H1 (cell line): ENCODE results near the gene STK39. TPM values are rescaled to one million over a fixed set of nuclear protein-coding genes. Genes with fewer than 3 reads are reported as not detected.

Source experiments
- BACH1 ChIP-seq: IDR thresholded peaks from 2 replicates; pipeline ENCODE4 v1.6.1; 2012; ENCODE audit warnings: low read length, improper control_type of control experiment
- CBX5 ChIP-seq: fragments of 300-800, 300-1000 bp; sonication (generic); IDR thresholded peaks from 2 replicates; pipeline ENCODE4 v1.7.1; 2016; ENCODE audit warnings: antibody characterized with exemption, low read length, low read depth
- CHD1 ChIP-seq: IDR thresholded peaks from 2 replicates; pipeline ENCODE4 v1.6.1; 2012; ENCODE audit warnings: low read depth, low read length, improper control_type of control experiment
- HDAC6 ChIP-seq: IDR thresholded peaks from one replicate; pipeline ENCODE4 v1.7.1; 2012; ENCODE audit warnings: low read depth, mild to moderate bottlenecking, inconsistent platforms, low read length, moderate library complexity
- KDM1A ChIP-seq: fragments of 200-600, 300-600 bp; sonication (generic); IDR thresholded peaks from 2 replicates; pipeline ENCODE4 v1.7.1; 2016; ENCODE audit warnings: mild to moderate bottlenecking, low read length, borderline replicate concordance
- KDM4A ChIP-seq: IDR thresholded peaks from one replicate; pipeline ENCODE4 v1.7.1; 2012; ENCODE audit warnings: low read depth, mild to moderate bottlenecking, moderate library complexity, low read length, inconsistent platforms; ENCODE audit not compliant: severe bottlenecking
- KDM5A ChIP-seq: fragments of 200-600 bp; IDR thresholded peaks from 2 replicates; pipeline ENCODE4 v1.7.1; 2012; ENCODE audit warnings: mild to moderate bottlenecking, low read length, inconsistent platforms, mixed read lengths
- MAFK ChIP-seq: IDR thresholded peaks from 2 replicates; pipeline ENCODE4 v1.6.1; 2012; ENCODE audit warnings: low read depth, mild to moderate bottlenecking, improper control_type of control experiment, low read length
- POU5F1 ChIP-seq: IDR thresholded peaks from 2 replicates; pipeline ENCODE4 v1.6.1; 2011; ENCODE audit warnings: low read depth, mild to moderate bottlenecking, low read length, moderate library complexity
- SP1 ChIP-seq: IDR thresholded peaks from 2 replicates; pipeline ENCODE4 v1.6.1; 2011; ENCODE audit warnings: low read depth, low read length
- TAF1 ChIP-seq: IDR thresholded peaks from 2 replicates; pipeline ENCODE4 v1.6.1; 2011; ENCODE audit warnings: mild to moderate bottlenecking, low read depth, low read length
- TBP ChIP-seq: IDR thresholded peaks from 2 replicates; pipeline ENCODE4 v1.6.1; 2011; ENCODE audit warnings: low read depth, low read length, improper control_type of control experiment
- TCF12 ChIP-seq: IDR thresholded peaks from 2 replicates; pipeline ENCODE4 v1.6.1; 2011; ENCODE audit warnings: low read depth, mild to moderate bottlenecking, low read length
- polyA plus RNA-seq, 7 experiments: library from polyadenylated mRNA; depleted of rRNA in 3 of 7; stranded (reverse) in 5 of 7; unstranded in 2 of 7; fragments of >200 nt in 5 of 7; fragments of 200-250 nt in 2 of 7; gene quantifications; 1 replicate in 5 of 7; 2 replicates in 1 of 7; 4 replicates in 1 of 7; pipeline versions ENCODE4 v1.2.1 to v1.2.3, GENCODE V29; 2011 to 2013; ENCODE audit warnings: missing spikeins in 2 of 7, mixed read lengths in 2 of 7
- total RNA-seq: library from RNA; stranded (reverse); fragmentation: NEBNext Ultra II Directional; extraction: Animal tissue kit (Norgen Biotek cat#: 25700); gene quantifications from 2 replicates; pipeline ENCODE4 v1.2.1, GENCODE V29; 2021
- TF ChIP-seq, protein P1 (sequence below): fragments of 300-600 bp; sonication (generic); IDR thresholded peaks from 2 replicates; pipeline ENCODE4 v1.7.1; 2012; ENCODE audit warnings: low read length, moderate library complexity, mild to moderate bottlenecking, inconsistent platforms; ENCODE audit not compliant: insufficient replicate concordance

The STK39 gene
- total and polyA plus RNA-seq, 2 of the 8 experiments (the other 6 are each of a cell fraction or from before 2014, with no cell fraction given), result 13.7 to 23.8 TPM

DNA sequence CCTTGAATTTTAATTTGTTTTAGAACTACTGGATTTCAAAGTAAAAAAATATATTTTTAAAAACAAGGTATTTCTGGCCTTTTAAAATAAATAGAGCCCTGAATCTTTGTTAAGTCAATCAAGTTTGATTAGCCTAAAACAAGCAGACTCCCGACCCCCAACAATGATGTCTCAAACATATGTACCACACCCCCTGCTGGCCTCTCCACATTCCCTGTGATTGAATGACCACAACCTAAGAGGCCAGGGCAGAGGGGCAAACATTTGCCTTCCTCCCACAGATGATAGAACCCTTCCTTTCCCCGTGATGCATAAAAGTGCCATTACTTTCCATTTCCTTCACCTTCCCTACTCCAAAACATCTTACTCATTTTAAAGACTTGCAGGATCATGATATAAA is 130.9 kb downstream of the STK39 start (continued):
- TF ChIP-seq KDM5A, result no peak
- no peak for TF ChIP-seq MAFK
- TF ChIP-seq TAF1, result no peak
- TF ChIP-seq, protein P1, sequence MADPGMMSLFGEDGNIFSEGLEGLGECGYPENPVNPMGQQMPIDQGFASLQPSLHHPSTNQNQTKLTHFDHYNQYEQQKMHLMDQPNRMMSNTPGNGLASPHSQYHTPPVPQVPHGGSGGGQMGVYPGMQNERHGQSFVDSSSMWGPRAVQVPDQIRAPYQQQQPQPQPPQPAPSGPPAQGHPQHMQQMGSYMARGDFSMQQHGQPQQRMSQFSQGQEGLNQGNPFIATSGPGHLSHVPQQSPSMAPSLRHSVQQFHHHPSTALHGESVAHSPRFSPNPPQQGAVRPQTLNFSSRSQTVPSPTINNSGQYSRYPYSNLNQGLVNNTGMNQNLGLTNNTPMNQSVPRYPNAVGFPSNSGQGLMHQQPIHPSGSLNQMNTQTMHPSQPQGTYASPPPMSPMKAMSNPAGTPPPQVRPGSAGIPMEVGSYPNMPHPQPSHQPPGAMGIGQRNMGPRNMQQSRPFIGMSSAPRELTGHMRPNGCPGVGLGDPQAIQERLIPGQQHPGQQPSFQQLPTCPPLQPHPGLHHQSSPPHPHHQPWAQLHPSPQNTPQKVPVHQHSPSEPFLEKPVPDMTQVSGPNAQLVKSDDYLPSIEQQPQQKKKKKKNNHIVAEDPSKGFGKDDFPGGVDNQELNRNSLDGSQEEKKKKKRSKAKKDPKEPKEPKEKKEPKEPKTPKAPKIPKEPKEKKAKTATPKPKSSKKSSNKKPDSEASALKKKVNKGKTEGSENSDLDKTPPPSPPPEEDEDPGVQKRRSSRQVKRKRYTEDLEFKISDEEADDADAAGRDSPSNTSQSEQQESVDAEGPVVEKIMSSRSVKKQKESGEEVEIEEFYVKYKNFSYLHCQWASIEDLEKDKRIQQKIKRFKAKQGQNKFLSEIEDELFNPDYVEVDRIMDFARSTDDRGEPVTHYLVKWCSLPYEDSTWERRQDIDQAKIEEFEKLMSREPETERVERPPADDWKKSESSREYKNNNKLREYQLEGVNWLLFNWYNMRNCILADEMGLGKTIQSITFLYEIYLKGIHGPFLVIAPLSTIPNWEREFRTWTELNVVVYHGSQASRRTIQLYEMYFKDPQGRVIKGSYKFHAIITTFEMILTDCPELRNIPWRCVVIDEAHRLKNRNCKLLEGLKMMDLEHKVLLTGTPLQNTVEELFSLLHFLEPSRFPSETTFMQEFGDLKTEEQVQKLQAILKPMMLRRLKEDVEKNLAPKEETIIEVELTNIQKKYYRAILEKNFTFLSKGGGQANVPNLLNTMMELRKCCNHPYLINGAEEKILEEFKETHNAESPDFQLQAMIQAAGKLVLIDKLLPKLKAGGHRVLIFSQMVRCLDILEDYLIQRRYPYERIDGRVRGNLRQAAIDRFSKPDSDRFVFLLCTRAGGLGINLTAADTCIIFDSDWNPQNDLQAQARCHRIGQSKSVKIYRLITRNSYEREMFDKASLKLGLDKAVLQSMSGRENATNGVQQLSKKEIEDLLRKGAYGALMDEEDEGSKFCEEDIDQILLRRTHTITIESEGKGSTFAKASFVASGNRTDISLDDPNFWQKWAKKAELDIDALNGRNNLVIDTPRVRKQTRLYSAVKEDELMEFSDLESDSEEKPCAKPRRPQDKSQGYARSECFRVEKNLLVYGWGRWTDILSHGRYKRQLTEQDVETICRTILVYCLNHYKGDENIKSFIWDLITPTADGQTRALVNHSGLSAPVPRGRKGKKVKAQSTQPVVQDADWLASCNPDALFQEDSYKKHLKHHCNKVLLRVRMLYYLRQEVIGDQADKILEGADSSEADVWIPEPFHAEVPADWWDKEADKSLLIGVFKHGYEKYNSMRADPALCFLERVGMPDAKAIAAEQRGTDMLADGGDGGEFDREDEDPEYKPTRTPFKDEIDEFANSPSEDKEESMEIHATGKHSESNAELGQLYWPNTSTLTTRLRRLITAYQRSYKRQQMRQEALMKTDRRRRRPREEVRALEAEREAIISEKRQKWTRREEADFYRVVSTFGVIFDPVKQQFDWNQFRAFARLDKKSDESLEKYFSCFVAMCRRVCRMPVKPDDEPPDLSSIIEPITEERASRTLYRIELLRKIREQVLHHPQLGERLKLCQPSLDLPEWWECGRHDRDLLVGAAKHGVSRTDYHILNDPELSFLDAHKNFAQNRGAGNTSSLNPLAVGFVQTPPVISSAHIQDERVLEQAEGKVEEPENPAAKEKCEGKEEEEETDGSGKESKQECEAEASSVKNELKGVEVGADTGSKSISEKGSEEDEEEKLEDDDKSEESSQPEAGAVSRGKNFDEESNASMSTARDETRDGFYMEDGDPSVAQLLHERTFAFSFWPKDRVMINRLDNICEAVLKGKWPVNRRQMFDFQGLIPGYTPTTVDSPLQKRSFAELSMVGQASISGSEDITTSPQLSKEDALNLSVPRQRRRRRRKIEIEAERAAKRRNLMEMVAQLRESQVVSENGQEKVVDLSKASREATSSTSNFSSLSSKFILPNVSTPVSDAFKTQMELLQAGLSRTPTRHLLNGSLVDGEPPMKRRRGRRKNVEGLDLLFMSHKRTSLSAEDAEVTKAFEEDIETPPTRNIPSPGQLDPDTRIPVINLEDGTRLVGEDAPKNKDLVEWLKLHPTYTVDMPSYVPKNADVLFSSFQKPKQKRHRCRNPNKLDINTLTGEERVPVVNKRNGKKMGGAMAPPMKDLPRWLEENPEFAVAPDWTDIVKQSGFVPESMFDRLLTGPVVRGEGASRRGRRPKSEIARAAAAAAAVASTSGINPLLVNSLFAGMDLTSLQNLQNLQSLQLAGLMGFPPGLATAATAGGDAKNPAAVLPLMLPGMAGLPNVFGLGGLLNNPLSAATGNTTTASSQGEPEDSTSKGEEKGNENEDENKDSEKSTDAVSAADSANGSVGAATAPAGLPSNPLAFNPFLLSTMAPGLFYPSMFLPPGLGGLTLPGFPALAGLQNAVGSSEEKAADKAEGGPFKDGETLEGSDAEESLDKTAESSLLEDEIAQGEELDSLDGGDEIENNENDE, result peak; percentile 34
- TF ChIP-seq POU5F1, result no peak
- TF ChIP-seq BACH1, result no peak
- no peak for TF ChIP-seq KDM1A
- TF ChIP-seq CHD1, result no peak
- TF ChIP-seq TBP, result no peak
- no peak for TF ChIP-seq TCF12
- no peak for TF ChIP-seq KDM4A
- TF ChIP-seq SP1, result 0 out of 2 replicates have a peak, but pooled peaks have one; percentile 47
- TF ChIP-seq CBX5, result no peak
- TF ChIP-seq HDAC6, result no peak
